GM19240 (cell line): ENCODE measurements around the gene SMYD1.

ENCODE experiments used
- DNase-seq: peaks from one replicate; pipeline ENCODE4 v3.0.0; 2011; ENCODE audit warnings: low spot score; ENCODE audit not compliant: insufficient read length

SMYD1 gene

DNA sequence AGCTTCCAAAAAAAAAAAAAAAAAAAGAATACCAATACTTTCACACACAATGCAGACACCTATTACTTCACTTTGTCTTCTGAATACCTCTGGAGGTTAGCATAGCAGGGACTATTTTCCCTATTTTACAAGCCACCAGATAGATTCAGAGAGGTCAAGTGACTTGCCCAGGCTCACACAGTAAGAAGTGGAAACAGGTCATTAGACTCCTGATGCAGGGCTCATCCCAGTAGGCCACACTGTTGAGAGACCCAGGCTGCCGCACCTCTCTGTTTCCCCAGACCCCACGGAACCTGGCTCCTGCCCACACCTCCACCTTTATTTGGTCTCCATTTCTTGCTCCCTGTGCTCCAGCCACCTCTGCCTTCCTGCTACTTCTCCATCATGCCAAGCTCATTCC, 19.4 kb downstream of the SMYD1 start:
- no peak for DNase-seq

DNA sequence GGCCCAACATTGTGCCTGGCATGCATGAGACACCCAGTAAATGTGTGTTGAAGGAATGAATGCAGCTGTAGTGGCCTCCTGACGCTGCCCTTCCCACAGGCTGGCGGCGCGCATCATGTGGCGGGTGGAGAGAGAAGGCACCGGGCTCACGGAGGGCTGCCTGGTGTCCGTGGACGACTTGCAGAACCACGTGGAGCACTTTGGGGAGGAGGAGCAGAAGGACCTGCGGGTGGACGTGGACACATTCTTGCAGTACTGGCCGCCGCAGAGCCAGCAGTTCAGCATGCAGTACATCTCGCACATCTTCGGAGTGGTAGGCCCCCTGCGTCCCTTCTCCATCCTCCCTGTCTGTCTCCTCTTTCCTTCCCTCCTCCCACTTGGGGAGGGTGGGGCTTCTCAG, 20.1 kb downstream of the SMYD1 start:
- no peak for DNase-seq

DNA sequence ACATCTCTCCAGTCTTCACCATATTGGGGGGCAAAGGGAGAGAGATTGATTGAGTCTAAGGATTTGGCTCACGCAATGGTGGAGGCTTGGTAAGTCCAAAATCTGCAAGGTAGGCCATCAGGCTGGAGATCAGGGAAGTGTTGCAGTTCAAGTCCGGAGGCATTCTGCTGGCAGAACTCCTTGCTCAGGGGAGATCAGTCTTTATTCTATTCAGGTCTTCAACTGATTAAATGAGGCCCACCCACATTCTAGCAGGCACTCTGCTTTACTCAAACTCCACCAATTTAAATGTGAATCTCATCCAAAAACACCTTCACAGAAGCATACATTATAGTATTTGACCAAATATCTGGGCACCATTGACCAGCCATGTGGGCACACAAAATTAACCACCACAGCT, 21.4 kb downstream of the SMYD1 start:
- DNase-seq: no peak

DNA sequence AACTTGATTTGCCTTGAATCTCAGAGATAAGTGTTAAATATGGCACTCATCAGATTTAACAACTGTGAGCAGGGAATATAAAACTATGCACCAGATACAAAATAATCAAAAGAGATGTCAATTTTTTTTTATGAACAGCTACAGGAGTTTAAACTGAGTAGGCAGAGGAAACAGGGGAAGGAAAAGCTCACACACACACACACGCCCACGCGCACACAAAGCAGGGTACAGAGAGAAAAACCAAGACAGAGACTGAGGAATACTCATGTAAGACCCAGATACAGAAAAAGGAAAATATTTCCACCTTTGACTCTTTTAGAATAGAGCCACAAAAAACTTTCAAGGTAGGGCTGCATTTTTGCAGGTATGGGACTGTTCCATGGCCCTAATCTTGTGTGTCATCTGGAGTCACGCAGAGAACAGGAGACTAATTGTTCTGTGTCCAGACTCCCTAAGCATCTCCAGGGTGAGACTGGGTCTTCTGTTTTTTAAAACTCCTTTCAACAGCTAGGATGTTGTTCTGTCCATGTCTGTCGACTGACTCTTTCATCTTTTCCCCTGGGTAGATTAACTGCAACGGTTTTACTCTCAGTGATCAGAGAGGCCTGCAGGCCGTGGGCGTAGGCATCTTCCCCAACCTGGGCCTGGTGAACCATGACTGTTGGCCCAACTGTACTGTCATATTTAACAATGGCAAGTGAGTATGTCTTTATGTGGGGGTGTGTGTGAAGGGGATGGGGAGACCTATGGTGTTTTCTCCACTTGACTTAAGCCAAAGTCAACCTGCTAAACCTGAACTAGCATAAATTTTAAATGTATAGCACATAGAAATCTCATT, 23.0 kb downstream of the SMYD1 start:
- no peak for DNase-seq

DNA sequence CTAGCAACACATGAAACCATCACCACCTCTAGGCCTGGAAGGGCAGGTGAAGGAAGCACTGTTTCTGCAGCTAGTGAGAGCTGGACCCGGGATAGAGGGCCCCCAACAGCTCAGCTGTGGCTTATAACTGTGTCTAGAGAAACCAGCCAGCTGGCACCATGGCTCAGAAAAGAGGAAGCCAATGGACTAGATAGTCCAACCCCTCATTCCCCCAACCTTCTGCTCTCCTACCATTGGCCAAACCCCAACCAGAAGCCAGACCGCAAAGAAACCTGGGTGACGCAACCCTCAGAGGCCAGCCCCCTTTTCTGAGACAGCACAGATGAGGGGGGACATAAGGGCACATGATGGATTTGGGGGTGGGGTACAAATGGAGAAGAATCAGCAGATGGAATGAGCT, 24.3 kb downstream of the SMYD1 start:
- DNase-seq: no peak

DNA sequence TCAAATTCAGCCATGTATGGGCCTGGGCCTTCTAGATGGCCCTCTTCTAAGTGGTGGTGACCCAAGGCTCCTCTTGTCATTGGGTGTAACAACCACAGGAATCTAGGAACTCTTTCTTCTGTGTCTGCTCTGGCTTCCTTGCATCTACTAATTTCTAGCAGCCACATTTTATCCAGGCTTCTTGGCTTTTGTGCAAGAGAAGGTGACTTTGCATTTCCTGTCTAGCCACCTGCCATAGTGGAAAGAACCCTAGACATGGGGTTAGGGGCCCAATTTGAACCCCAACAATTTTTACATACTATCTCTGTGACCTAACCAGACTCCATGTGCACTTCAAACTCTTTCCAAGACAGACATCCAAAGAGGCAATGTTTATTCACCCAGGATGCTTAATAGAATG, 25.1 kb downstream of the SMYD1 start:
- DNase-seq: no peak

DNA sequence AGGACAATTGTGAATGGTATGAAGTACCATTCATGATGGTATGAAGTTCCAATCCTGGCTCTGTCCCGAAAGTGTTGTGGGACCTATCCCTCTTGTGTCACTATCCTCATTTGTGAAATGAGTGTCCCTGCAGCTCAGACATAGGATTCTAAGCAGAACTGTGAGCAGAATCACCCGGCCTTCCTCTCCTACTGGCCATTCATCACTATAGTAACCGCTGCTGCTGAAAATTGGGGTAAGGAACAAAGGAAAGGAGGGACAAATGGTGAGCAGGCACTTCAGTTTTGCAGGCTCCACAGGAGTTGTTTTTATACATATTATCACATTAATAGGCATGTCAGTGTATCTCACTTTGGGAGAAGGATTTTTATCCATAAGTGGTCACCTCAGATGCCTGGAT, 27.4 kb downstream of the SMYD1 start:
- DNase-seq: no peak

DNA sequence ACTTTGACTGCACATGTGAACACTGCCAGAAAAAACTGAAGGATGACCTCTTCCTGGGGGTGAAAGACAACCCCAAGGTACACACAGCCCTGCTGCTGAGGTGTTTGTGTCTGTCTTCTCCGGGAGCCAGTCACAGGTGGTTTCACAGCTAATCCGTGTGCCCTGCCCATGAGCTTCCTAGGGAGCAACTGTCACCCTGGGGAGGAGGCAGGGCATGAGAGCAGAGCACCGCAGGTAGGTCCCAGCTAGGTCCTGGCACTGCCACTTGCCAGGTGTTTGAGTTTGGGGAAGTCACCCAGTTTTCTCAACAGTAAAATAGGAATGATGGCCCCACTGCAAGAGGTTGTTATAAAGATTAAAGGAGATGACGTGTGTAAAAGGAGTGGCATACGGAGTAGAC, 29.1 kb downstream of the SMYD1 start:
- DNase-seq: no peak

DNA sequence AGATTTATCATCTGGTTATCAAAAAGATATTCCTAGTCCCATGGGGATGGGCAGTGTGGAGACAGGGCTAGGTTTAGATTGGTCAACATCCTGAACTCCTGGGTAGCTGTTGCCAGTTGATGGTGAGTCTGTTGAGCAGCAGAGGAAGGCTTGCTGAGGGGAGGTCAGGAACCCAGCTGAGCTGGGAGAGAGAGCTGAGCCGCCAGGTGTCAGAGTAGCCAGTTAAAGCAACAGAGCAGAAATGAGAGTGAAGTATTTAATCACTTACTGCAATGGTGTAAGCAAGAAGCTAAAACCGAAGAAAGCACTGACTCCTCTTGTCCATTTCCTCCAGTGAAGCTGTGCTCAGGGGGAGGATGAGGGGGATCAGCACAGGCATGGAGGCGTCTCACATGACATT, 29.6 kb downstream of the SMYD1 start:
- DNase-seq: no peak

DNA sequence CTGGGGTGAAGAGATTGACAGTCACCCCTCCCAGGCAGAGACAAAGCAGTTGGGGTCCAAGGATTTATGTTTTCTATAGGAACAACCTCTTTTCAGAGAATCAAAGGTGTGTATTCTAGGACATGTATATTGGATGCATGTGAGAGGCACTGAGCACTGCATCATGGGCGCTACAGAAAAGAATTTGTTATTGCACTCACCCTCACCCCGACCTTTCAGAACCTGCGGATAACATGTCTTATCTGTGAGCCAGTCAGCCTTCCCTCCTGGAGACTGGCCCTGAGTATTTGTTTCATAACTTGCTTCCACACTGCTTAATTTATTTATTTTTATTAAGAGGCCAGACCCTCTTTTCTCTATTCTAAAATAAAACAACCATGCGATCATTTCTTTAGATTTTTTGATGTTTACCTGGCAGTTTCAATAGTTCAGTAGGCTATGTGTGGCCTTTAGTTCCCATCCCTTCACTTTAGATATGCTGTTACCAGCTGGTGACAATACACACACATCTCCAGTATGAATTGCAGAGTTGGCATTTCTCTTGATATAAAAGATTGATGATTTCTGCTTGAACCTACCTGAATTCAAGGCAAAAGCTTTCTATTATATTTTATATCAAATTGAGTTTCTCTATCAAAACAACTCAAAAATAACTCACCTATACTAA, 30.4 kb downstream of the SMYD1 start:
- no peak for DNase-seq

DNA sequence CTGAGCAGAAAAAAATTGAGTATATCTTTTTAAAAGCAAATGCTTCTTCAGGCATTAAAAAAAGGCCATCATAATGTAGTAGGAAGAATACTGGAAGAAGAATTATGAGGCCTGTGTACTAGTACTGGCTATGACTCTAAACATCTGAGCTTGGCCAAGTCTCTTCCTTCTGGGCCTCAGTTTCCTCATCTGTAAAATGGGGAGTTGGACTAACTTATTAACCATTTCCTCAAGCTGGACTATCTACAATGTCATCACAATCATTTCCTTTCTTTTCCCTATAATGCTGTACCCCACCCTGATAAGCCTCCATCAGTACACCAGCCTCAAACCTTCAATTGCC, 30.9 kb downstream of the SMYD1 start:
- no peak for DNase-seq

DNA sequence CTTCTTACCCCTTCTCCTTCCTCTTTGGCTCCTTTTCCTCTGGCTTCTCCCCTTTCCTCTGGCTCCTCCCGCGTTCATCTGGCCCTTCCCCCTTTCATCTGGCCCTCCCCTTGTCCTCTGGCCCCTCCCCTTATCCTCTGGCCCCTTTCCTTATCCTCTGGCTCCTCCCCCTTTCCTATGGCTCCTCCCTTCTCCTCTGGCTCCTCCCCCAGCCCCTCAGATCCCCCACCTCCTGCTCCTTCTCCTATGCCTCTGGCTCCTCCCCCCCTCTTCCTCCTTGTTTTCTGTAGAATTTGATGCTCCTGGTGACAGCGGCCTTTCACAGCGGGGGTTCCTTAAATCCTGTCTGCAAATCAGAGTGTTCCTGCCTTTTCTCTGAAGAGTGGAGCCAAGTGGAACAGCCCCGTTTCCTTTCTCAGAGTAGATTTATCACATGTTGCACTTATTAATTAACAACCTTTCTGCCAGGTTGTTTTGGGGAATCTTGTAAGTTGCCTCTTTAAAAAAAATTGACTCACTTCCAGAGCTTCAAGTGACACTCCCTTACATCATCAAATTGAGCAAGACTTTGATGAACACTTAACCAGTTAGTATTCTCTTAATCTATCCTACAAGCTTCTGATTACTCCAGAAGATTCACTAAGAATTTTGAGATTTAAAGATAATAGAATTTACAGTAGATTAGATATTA, 32.3 kb downstream of the SMYD1 start:
- DNase-seq: no peak

DNA sequence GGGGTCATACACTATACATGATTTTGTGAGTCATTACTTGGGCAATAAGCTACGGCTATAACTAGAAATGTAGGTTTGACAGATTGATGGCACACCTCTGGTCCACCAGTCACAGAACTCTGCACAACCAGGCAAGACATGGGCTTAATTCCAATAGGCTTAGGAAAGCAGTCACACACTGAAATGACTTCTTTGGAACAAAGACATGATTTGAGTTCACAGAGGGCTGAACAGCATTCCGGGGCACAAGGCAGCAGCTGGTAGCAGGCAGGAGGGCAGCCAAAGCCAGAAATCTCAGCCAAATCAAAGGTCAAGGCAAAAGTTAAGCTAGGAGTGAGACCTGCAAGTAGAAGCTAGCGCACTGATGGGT, 32.8 kb downstream of the SMYD1 start:
- DNase-seq: no peak

DNA sequence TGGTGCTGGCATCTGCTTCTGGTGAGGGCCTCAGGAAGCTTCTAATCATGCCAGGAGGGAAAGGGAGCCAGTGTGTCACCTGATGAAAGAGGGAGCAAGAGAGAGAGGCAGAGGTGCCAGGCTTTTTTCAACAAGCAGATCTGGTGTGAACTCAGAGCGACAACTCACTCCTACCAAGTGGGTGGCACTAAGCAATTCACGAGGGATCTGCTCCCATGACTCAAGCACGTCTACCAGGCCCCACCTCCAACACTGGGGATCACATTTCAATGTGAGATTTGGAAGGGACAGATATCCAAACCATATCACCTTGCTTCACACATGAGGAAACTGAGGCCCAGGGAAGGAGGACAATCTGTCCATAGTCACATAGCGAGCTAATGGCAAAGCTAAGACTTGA, 41.2 kb downstream of the SMYD1 start:
- DNase-seq: no peak

DNA sequence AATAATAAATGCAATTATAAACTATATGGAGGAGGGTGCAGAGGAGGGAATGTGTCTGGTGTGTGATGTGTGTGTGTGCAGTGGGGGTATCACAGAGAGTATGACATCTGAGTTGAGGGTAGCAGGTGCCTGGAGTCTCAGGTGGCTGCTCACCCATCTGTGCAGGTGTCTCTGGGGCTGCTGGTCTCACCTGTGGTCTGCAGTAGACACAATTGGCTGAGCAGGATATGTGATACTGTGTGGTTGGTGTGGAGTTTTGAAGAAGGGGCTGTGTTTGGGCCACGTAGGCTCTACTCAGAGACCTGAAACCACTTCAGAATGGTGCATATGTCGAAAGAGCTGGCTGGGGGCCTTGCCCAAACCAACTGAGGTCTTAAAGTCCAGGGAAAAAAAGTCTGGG, 43.2 kb downstream of the SMYD1 start:
- DNase-seq: no peak

DNA sequence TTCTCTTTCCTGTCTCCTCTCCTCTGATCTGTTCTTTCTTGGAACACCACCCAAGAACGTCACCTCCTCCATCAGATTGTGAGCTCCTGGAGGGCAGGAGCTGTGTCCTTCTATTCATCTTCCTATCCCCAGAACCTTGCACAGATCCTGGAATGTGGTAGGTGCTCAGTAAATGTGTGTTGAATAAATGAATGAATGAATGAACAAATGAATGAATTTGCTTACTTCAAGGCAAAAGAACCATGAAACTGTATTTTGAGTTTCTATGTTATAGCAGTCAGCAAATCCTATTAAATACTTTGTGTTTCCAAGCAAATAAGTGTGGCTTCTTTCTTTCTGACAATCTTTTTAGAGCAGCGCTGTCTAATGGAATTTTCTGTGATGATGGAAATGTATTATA, 45.4 kb downstream of the SMYD1 start:
- DNase-seq: no peak

DNA sequence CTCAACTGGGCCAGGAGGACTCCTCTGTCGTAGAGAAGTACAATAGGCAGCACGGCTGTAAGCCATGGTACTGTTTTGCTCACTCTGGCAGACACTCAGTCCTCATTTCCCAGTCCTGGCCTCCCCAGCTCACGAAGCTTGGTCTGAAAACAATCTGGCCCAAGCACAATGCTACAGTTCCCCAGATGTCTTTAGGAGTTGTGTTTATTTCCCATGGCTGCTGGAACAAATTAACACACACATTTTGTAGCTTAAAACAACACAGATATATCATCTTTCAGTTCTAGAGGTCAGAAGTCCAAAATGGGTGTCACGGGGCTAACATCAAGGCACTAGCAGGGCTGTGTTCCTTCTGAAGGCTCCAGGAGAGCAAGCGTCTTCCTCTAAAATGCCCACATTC, 47.3 kb downstream of the SMYD1 start:
- DNase-seq: no peak

DNA sequence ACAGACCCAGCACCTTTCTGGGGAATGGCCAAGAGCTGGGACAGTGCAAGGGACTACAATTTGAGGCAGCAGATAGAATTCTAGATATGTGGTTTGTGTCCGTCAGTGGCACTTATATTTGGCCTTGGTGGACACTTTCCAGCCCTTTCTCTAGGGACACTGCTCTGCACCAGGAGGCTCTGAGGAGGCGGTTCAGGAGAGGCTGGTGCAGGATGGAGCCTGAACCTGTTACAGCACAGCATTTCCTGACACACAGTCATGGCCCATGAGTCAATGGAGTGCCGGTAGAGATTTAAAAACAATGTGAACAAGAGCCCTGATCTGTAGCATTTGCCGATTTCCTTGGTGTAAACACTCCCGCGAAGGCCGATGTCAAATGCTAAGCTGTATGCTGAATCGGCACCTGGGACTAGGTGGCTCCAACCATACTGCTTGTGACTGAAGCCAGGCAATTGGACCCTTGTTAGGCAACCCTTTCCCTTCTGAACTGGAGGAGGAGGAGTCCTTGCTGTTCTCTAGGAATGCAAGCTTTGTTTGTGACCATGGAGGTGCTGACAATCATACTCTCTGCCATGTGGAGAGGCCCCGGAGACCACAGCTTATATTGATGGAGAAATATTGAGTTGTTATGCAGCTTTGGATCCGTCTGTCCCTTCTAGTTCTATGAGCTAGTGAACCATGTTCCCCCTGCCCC, 48.3 kb downstream of the SMYD1 start:
- no peak for DNase-seq

DNA sequence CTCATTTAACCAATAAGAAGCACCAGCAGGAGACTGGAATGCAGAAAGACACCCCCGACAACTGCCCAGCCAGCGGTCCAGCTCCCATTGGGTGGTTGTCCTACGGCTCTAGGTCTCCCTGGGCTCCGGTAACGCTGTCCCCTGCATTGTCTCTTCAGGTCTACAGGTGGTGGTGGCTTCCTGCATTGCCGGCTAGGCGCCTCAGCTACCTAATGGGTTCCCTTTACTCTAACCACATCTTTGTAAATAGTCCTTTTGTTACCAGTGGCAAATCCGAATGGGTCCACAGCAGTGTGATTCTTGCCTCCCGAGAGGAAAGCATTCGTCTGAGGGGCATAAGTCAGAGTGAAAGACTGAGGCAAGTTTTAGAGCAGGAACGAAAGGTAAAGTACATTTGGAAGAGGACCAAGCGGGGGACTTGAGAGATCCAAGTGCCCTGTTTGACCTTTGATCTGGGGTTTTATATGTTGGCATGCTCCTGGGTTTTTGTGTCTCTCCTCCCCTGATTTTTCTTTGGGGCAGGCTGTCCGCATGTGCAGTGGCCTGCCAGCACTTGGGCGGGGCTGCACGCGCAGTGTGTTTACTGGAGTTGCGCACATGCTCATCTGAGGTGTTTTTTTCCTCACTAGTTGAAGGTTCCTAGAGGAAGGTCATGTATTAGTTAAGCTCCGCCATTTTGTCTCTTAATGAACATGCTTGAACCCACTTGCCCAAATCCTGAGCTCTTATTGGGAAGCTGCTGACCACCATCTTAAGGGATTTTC, 49.2 kb downstream of the SMYD1 start:
- no peak for DNase-seq

DNA sequence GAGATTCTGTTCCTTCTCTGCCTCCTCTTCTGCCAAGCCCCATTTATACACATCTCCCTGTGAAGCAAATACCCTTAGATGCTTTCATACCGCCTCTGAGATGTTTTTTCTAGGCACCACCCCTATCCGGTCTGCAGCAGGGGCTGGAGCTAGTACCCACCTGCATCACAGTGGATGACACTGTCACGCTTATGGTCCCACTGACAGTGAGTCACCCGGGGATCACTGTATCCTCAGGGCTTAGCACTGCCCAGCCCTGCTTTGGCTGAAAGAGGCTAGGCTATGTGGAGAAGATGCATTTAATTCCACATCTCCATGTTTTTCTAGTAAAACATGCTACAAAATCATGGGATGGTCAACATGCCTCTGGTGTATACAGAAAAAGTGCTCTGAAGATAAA, 50.3 kb downstream of the SMYD1 start:
- DNase-seq: no peak

DNA sequence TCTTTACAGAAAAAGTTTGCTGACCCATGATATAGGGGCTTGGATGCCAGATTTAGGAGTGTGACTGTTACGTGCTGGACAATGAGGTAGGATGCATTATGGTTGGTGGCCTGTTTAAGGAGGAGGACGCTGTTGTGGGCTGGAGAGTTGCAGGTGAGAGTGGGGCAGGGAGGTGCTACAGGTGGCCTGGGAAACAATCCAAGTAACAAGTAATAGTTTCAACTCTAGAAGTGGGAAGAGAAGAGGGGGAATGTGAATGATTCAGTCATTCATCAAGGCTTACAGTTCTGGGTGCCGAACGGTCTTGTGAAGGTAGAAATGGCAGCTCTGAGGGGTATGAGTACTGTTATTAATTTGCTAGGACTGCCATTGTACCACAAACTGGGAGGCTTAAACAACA, 54.1 kb downstream of the SMYD1 start:
- no peak for DNase-seq
